Esophagus muscularis mucosa (tissue), 4 donors: Measurements from ENCODE around the gene VSIG10.

Source experiments
- EP300 ChIP-seq: sonication (generic); formaldehyde crosslinking; IDR thresholded peaks from one replicate; pipeline ENCODE4 v1.6.1; 2017; ENCODE audit warnings: antibody characterized with exemption
- POLR2AphosphoS5 ChIP-seq, 2 donors: sonication (generic); formaldehyde crosslinking; IDR thresholded peaks; one replicate each; pipeline ENCODE4 v1.6.1; 2017; ENCODE audit warnings: antibody characterized with exemption in 2 of 2
- TF ChIP-seq, protein P1 (sequence below), 3 experiments: fragments of 200-600 bp in 2 of 3; fragments of 450-650 bp in 1 of 3; sonication (generic) in 2 of 3; IDR thresholded peaks; one replicate each; pipeline ENCODE4 v1.5.1; 2017 to 2019; ENCODE audit warnings: antibody characterized with exemption in 3 of 3, mild to moderate bottlenecking in 2 of 3, moderate library complexity in 1 of 3

DNA sequence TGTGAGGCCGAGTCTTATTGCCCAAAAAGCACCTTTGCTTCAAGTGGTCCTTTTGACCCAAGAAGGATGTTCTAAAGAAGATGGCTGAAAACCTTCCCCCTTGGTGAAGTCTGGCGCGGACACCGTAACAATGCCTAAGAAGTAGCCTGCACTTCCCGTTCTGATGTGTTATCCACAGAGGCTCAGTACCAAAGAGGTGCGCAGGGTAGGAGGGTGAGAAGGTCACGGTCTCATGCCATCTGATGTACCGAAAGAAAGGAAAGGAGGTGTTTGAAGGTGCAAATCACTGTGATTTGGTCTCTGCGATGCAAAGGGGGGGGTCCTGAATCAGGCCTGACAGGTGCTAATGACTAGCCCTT lies 42.0 kb upstream of the VSIG10 start:
- no peak for TF ChIP-seq EP300
- TF ChIP-seq, protein P1, sequence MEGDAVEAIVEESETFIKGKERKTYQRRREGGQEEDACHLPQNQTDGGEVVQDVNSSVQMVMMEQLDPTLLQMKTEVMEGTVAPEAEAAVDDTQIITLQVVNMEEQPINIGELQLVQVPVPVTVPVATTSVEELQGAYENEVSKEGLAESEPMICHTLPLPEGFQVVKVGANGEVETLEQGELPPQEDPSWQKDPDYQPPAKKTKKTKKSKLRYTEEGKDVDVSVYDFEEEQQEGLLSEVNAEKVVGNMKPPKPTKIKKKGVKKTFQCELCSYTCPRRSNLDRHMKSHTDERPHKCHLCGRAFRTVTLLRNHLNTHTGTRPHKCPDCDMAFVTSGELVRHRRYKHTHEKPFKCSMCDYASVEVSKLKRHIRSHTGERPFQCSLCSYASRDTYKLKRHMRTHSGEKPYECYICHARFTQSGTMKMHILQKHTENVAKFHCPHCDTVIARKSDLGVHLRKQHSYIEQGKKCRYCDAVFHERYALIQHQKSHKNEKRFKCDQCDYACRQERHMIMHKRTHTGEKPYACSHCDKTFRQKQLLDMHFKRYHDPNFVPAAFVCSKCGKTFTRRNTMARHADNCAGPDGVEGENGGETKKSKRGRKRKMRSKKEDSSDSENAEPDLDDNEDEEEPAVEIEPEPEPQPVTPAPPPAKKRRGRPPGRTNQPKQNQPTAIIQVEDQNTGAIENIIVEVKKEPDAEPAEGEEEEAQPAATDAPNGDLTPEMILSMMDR (IDR thresholded peaks at IDR 0.05): no peak
- no peak for TF ChIP-seq POLR2AphosphoS5 (IDR thresholded peaks at IDR 0.05)
